GM19328 (cell line): ENCODE results near the gene DMD.
"Not testable (repeated sequence)": the region's sequence is repeated elsewhere in the genome, so short reads cannot be mapped to it uniquely, and the experiment has no call there.

Experiments
- ATAC-seq: cut with Tn5 transposase; IDR thresholded peaks from one replicate; pipeline ENCODE4 v1.9.1; 2021; ENCODE audit warnings: mild to moderate bottlenecking, moderate library complexity; ENCODE audit not compliant: unreplicated experiment

DMD gene

GRCh38 chrX:31483336-31483735, 1728.0 kb downstream of the DMD start:
- no peak for ATAC-seq

GRCh38 chrX:31480696-31481095, 1730.7 kb downstream of the DMD start:
- ATAC-seq = no peak

DNA sequence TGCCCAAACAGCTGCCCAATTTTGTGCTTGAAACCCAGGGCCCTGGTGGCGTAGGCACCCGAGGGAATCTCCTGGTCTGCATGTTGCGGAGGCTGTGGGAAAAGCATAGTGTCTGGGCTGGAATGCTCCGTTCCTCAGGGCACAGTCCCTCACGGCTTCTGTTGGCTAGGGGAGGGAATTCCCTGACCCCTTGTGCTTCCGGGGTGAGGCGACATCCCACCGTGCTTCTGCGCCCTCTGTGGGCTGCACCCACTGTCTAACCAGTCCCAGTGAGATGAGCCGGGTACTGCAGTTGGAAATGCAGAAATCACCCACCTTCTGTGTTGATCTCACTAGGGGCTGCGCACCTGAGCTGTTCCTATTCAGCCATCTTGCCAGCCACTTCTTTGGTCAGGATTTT, 1740.1 kb downstream of the DMD start:
- ATAC-seq = no peak

DNA sequence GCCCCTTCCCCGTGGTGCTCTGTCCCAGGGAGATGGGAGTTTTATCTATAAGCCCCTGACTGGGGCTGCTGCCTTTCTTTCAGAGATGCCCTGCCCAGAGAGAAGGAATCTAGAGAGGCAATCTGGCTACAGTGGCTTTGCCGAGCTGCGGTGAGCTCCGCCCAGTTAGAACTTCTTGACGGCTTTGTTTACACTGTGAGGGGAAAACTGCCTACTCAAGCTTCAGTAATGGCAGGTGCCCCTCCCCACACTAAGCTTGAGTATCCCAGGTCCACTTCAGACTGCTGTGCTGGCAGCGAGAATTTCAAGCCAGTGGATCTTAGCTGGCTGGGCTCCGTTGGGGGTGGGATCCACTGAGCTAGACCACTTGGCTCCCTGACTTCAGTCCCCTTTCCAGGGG, 1740.6 kb downstream of the DMD start:
- ATAC-seq = not testable (repeated sequence)

DNA sequence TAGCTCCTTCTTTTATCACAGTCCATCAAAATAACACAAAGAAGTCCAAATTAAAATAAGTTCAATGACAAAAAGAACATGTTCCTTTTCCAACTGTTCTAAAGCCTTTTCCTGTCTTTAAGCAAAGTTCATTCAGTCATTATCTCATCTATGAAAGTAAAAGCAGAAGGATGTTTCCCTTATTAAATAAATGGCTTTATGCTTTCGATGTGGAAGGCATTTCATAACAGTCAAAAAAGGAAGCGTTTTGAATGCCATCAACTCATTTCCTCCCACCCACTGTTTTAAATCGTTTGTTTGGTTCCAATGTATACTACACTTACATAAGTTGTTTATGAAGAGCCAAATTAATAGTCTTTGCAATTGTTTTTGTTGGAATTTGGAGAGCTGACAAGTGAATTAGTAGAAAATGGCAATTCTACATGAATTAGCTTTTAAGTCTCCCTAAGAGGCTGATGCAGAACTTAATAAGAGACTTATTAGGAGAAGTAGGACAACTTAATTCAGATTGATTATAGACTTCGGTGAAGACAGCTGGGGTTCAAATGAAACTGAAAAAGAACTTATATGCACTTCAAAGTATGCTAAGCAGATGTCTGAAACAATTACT, 1746.9 kb downstream of the DMD start:
- ATAC-seq = no peak

DNA sequence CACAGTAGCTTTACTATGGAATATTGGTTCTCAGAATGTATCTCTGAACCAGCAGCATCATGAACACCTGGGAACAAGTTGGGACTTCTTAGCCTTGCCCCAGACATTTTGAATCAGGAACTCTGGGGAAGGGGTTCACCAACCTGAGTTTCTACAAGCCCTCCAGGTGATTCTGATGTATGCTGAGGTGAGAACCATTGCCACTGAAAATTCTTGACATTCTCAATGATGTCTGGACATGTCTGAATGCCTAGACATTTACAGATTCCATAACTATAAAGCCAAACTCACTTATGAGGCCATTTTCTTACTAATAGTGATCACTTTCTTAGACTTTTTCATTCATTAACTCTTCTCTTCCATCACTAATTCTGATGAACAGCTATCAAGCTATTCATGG, 1750.1 kb downstream of the DMD start:
- no peak for ATAC-seq

GRCh38 chrX:31459361-31459760, 1752.0 kb downstream of the DMD start:
- no peak for ATAC-seq

GRCh38 chrX:31449965-31450364, 1761.4 kb downstream of the DMD start:
- no peak for ATAC-seq

DNA sequence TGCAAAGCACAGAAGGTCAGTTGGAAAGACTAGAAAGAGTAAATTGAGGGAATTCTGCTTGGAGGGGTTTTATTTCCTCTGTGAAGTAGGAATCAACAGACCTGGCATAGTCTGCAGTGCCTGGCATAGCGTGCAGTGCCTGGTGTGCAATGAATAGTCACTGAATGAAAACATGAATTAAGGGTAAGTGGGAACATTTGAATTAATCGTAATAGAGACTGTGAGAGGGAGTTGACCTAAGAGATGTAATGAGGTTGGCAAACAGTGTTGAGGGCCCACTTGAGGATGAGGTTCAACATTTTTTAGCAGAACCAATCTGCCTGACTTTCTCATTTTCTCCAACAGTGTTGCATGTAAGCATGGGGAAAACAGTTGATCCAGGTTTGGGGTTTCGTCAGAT, 1762.3 kb downstream of the DMD start:
- no peak for ATAC-seq

GRCh38 chrX:31445542-31445941, 1765.8 kb downstream of the DMD start:
- ATAC-seq = no peak

GRCh38 chrX:31443654-31444053, 1767.7 kb downstream of the DMD start:
- no peak for ATAC-seq

DNA sequence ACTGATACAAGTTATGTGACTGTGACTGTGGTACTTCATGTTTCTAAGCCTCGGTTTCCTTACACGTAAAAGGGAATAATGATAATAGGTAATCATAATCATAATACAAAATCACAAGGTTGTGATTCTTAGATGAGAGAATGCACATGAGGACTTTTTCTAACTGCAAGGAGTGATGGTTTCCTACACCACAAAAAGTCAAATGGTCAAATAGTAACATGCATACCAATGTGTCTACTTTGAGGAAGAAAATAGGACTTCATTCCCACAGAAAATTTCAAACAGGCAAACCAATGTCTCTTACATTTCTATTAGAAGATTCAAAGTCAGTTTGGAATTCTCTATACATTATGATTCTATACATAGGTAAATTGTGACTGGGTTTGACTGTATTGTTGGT, 1770.8 kb downstream of the DMD start:
- ATAC-seq = no peak

GRCh38 chrX:31436424-31436823, 1774.9 kb downstream of the DMD start:
- no peak for ATAC-seq

- ATAC-seq = no peak
Measured at GRCh38 chrX:31435592-31435991, 1775.8 kb downstream of the DMD start.

DNA sequence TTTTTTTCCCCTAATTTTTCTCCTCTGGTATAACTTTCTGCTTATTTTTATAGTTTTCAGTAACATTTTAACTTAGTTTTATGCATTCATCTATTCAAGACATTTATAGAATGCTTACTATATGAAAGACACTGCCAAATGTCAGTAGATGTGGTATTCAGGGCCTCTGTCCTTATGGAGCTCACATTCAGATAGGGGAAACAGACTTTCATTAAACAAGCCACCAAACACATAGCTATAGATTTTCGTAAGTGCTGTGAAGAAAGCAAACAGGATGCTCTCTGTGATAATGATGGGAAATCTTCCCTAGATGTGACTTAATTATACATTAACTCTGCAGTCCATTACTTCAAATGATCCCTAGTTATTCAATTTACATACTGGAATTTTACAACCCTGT, 1777.5 kb downstream of the DMD start:
- ATAC-seq = no peak

- ATAC-seq = no peak
Measured at GRCh38 chrX:31429915-31430314, 1781.4 kb downstream of the DMD start.

GRCh38 chrX:31423609-31424189, 1787.7 kb downstream of the DMD start:
- ATAC-seq = no peak

DNA sequence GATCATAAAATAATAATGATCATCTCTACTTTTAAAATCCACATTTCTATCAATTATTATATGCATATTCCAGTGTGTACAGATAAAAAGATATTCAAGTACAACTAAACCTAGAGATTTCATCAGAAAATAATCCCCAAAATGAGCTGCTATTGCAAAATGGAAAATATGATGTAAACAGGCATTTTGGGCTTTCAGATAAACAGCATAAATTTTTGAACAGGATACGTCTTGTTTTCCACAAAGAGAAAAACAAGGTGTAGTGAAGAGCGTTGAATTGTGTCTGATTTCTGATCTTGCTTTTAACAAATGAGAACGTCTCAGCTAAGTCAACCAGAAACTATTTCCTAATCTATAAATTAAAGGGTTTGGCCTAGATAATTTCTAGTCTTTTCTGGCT, 1789.9 kb downstream of the DMD start:
- no peak for ATAC-seq

GRCh38 chrX:31420711-31421151, 1790.6 kb downstream of the DMD start:
- no peak for ATAC-seq

DNA sequence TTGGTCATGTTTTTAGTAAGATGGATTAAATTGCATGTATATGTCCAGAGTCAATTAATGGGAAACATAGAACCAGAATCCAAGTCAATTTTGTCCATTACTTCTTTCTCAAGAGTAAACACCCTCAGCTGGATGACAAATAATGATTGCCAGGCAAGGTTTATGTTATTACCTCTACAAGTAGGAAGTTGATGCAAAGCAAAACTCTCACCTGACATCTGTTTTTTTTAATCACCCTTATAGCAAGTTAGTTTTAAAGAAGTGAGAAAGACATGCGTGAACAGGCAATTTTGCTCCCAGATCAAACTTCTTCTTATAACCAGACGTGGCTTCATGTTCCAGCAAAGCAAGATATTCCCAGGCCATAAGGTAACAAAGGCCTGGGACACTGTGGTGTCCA, 1791.0 kb downstream of the DMD start:
- no peak for ATAC-seq

- ATAC-seq = no peak
Measured at GRCh38 chrX:31397119-31397518, 1814.2 kb downstream of the DMD start.

- ATAC-seq = no peak
Measured at GRCh38 chrX:31392513-31392912, 1818.8 kb downstream of the DMD start.

GRCh38 chrX:31388946-31389345, 1822.4 kb downstream of the DMD start:
- no peak for ATAC-seq
